HG03520 (cell line): Measurements from ENCODE around the gene PRR5.

Experiments used
- ATAC-seq: cut with Tn5 transposase; IDR thresholded peaks from one replicate; pipeline ENCODE4 v1.9.1; 2021; ENCODE audit warnings: mild to moderate bottlenecking, moderate library complexity; ENCODE audit not compliant: unreplicated experiment

Gene PRR5

GRCh38 chr22:44752285-44753188, 50.5 kb downstream of the PRR5 start, which contains the start of gene ARHGAP8:
ARHGAP8 (plus strand) TSS chr22:44752575; CDS start chr22:44786528, 33,953 bp downstream.
- no peak for ATAC-seq

- ATAC-seq, result no peak
Observed at GRCh38 chr22:44753189-44754042, 51.4 kb downstream of the PRR5 start.

DNA sequence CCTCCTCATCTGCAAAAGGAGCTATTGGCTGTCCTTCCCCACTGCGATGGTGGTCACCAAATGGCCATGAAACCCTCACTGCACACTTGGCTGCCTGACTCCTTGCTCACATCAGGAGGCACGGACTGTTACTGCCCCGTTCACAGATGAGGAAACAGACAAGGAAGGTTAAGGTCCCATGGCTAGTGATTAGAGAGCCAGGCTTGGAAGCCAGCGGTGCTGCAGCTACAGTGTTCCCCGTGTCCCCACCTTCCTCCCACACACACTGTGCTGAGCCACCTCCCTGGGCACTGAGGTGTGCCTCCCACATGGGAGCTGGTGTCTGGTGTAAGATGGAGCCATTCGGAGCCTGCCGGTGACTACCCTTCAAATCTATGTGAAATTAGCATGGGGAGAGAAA, 53.0 kb downstream of the PRR5 start:
- no peak for ATAC-seq

- ATAC-seq, result no peak
Observed at GRCh38 chr22:44755417-44755816, 53.4 kb downstream of the PRR5 start.

- no peak for ATAC-seq
Observed at GRCh38 chr22:44755956-44756361, 54.0 kb downstream of the PRR5 start.

GRCh38 chr22:44758344-44758973, 56.5 kb downstream of the PRR5 start:
- ATAC-seq, result no peak

GRCh38 chr22:44759001-44759400, 57.0 kb downstream of the PRR5 start:
- ATAC-seq, result no peak

- no peak for ATAC-seq
Observed at GRCh38 chr22:44759430-44760310, 57.7 kb downstream of the PRR5 start.

DNA sequence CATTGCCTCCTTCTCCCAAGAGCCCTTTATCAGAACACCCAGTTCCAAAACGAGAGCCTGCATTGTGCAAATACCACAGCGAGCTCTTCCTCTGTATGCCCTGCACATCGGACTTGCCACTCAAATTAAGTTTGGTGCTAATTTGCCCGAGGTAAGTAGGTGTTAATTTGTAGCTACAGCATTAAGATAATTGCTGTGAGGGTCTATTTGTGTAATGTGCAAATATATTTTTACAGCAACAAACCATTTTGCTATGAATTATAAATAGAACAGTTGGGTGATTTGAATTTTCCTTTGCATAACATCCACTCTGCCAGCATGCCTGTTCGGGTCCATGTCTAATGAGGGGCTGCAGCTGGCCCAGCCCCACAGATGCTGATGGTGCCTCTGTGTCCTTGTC, 58.5 kb downstream of the PRR5 start:
- ATAC-seq, result no peak

DNA sequence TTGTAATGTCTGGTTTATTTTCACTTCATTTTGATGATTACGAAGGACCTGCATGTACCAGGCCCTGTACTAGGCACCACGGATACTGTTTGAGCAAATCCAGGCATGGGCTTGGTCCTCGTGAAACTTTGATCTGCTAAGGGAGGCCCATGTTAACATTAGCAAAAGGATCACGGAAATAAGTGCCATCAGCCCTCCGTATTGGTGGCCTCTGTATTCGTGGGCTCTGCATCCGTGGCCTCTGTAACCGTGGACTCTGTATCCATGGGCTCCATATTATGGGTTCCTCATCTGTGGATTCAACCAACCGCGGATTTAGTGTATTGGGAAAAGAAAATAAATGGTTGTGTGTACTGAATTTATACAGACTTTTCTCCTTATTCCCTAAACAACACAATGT, 59.0 kb downstream of the PRR5 start:
- no peak for ATAC-seq

DNA sequence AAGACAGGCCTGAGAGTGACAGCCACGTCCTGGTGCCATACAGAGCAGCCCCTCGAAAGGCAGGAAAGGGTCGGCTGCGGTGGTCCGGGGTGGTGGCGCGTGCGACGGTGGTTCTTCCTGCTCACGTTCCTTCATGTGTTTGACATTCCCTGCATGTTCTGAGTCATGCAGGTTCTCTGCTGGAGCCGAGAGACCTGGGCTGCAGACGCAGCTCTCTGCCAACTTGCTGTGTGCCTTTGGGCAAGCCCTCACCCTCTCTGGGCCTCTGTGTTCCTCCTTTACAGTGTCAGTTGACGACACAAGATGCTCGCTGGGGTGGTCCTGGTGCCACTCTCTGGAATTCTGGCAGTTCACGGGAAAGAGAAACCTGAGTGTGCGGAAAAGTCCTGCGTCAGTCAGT, 62.4 kb downstream of the PRR5 start:
- no peak for ATAC-seq

DNA sequence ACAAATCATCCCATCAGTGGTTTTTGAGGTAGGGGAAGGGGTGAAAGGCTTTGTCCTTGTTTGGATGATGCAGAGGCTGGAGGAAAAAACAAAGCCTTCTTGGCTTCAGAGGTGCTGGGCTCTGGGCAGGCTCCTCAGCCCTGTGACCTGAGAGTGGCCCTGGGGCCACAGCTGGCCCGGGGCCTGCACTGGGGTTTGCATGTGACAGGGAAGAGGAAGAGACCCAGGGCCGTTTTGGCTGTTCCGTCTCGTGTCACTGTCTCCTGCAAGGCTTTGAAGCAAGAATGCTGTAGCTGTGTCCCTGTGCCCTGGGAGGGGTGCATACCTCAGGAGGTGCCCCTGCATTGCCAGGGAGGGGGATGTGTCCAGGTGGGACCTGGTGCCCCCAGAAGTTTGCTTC, 63.0 kb downstream of the PRR5 start:
- ATAC-seq, result no peak

- no peak for ATAC-seq
Observed at GRCh38 chr22:44765571-44766285, 63.7 kb downstream of the PRR5 start.

DNA sequence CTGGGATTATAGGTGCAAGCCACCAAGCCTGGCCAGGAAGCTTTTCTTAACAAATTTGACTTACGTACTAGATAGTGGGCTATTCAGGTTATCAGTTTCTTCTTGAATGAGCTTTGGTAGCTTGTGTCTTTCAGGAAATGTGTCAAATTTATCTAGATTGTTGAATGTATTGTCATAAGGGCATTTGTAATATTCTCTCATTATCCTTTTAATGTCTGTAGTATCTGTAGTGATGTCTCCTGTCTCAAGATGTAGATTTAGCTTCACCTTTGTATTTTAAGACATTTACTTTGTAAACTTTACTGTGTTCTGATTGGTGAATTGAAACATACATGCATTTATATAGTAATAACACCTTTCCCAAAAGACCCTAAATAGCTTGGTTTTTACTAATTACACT, 71.1 kb downstream of the PRR5 start:
- ATAC-seq, result no peak

DNA sequence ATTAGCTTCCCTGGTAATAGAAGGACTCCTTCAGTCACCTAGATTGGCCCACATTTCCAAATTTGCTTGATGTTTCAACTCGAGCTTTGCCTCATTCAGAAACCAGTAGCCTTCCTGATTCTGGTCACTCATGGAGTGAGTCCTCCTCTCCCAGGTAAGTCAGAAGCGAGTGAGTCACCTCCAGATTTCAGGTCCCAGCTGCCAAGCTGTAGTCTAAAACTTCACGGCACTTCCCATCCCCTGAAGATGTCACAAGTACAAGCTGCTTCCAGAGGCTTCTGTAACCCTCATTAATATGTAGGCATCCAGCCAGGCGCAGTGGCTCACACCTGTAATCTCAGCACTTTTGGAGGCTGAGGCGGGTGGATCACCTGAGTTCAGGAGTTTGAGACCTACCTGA, 73.9 kb downstream of the PRR5 start:
- no peak for ATAC-seq

DNA sequence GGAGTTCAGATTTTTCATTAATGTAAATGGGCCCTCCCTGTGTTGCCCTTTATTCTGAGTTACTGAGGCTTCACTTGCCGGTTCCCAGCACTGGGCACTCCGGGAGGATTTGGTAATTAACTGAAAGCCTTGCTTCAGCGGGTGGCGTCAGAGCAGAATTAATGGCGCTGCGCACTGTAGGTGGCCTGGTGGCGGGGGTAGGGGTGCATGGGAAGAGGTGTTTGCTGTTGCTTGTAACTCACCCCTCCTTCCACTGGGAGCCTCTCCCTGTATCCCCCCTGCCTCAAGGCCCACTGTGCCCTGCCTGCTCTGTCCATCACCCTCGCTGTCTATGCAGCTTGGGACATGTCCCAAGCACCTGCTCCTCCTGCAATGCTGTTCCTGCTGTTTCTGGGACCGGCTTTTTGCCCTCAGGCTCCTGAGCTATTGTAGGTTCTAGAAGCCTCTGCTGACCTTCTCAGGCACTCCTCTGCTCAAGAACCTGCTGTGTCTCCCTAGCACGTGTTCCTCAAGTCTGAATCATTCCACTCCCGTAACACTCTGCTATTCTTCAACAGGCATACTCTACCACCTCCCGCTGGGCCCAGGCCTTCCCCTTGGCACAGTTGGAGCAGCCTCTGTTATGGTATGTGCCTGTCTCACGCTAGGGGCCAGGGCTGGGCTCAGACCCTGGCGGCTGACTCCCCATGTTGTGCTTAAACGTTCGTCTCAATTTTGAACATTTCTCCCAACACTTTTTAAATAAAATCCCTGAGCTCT, 74.8 kb downstream of the PRR5 start:
- no peak for ATAC-seq

GRCh38 chr22:44777364-44777755, 75.4 kb downstream of the PRR5 start:
- ATAC-seq, result no peak

- no peak for ATAC-seq
Observed at GRCh38 chr22:44780876-44781449, 79.0 kb downstream of the PRR5 start.
